H9 (cell line): ENCODE results near the gene CDC6. TPM values are rescaled to one million over a fixed set of nuclear protein-coding genes. Genes with fewer than 3 reads are reported as not detected.

Experiments used
- DNase-seq: peaks from one replicate; pipeline ENCODE4 v3.0.0-alpha.2; 2017
- H2AFZ ChIP-seq: one replicate; pipeline ENCODE4 v1.6.1; 2013; ENCODE audit warnings: mild to moderate bottlenecking, low read length, control low read depth, moderate library complexity
- H2AK5ac ChIP-seq: 2 replicates; pipeline ENCODE4 v1.6.1; 2013; ENCODE audit warnings: low read length, control low read depth, mixed read lengths; ENCODE audit not compliant: insufficient read length
- H2BK120ac ChIP-seq: one replicate; pipeline ENCODE4 v1.6.1; 2013; ENCODE audit warnings: low read depth, mild to moderate bottlenecking, low read length, control low read depth, inconsistent platforms; ENCODE audit not compliant: poor library complexity, severe bottlenecking
- H2BK12ac ChIP-seq: 2 replicates; pipeline ENCODE4 v1.6.1; 2013; ENCODE audit warnings: low read length, control low read depth, mixed read lengths, low read depth; ENCODE audit not compliant: insufficient read length
- H2BK15ac ChIP-seq: 2 replicates; pipeline ENCODE4 v1.6.1; 2013; ENCODE audit warnings: low read depth, low read length, control low read depth
- H2BK20ac ChIP-seq: one replicate; pipeline ENCODE4 v1.6.1; 2013; ENCODE audit warnings: low read depth, mild to moderate bottlenecking, low read length, control low read depth, inconsistent platforms; ENCODE audit not compliant: poor library complexity, severe bottlenecking
- H2BK5ac ChIP-seq: 2 replicates; pipeline ENCODE4 v1.6.1; 2013; ENCODE audit warnings: low read length, control low read depth, mixed read lengths; ENCODE audit not compliant: insufficient read length
- H3K14ac ChIP-seq: 2 replicates; pipeline ENCODE4 v1.6.1; 2013; ENCODE audit warnings: low read length, control low read depth; ENCODE audit not compliant: insufficient read depth
- H3K18ac ChIP-seq: 2 replicates; pipeline ENCODE4 v1.6.1; 2013; ENCODE audit warnings: low read depth, mild to moderate bottlenecking, mixed read lengths, low read length, control low read depth; ENCODE audit not compliant: insufficient read length
- H3K23ac ChIP-seq: 2 replicates; pipeline ENCODE4 v1.6.1; 2013; ENCODE audit warnings: low read length, control low read depth, mixed read lengths, low read depth; ENCODE audit not compliant: insufficient read length
- H3K23me2 ChIP-seq: 2 replicates; pipeline ENCODE4 v1.6.1; 2013; ENCODE audit warnings: low read depth, mild to moderate bottlenecking, mixed read lengths, low read length, control low read depth; ENCODE audit not compliant: insufficient read length, poor library complexity, severe bottlenecking
- H3K27ac ChIP-seq: 2 replicates; pipeline ENCODE4 v1.5.1; 2013; ENCODE audit warnings: low read length, control low read depth, mixed read lengths, low read depth; ENCODE audit not compliant: insufficient read length
- H3K27me3 ChIP-seq: 2 replicates; pipeline ENCODE4 v1.6.1; 2013; ENCODE audit warnings: low read length, control low read depth, inconsistent platforms; ENCODE audit not compliant: insufficient read depth
- H3K4ac ChIP-seq: 2 replicates; pipeline ENCODE4 v1.6.1; 2013; ENCODE audit warnings: low read depth, mild to moderate bottlenecking, control low read depth, inconsistent platforms, low read length, moderate library complexity
- H3K4me1 ChIP-seq: 2 replicates; pipeline ENCODE4 v1.6.1; 2013; ENCODE audit warnings: low read length, control low read depth, inconsistent platforms; ENCODE audit not compliant: insufficient read depth
- H3K4me2 ChIP-seq: 2 replicates; pipeline ENCODE4 v1.6.1; 2013; ENCODE audit warnings: low read length, control low read depth, mixed read lengths; ENCODE audit not compliant: insufficient read length, insufficient read depth
- H3K56ac ChIP-seq: 2 replicates; pipeline ENCODE4 v1.6.1; 2013; ENCODE audit warnings: low read depth, mild to moderate bottlenecking, mixed read lengths, low read length, control low read depth; ENCODE audit not compliant: insufficient read length
- H3K79me1 ChIP-seq: 2 replicates; pipeline ENCODE4 v1.6.1; 2013; ENCODE audit warnings: low read depth, mild to moderate bottlenecking, moderate library complexity, low read length, control low read depth, inconsistent platforms; ENCODE audit not compliant: insufficient read depth, poor library complexity, severe bottlenecking
- H3K79me2 ChIP-seq: 2 replicates; pipeline ENCODE4 v1.6.1; 2013; ENCODE audit warnings: low read length, control low read depth, inconsistent platforms; ENCODE audit not compliant: insufficient read depth
- H3K9ac ChIP-seq: 2 replicates; pipeline ENCODE4 v1.6.1; 2013; ENCODE audit warnings: low read length, control low read depth, mixed read lengths; ENCODE audit not compliant: insufficient read length; ENCODE audit errors: extremely low read depth
- H3K9me3 ChIP-seq: one replicate; pipeline ENCODE4 v1.6.1; 2013; ENCODE audit warnings: low read depth, low read length, inconsistent platforms; ENCODE audit not compliant: control insufficient read depth
- H3T11ph ChIP-seq: one replicate; pipeline ENCODE4 v1.6.1; 2013; ENCODE audit warnings: mild to moderate bottlenecking, low read length, control low read depth, inconsistent platforms
- H4K20me1 ChIP-seq: one replicate; pipeline ENCODE4 v1.6.1; 2013; ENCODE audit not compliant: control insufficient read depth, insufficient read length, insufficient read depth
- H4K5ac ChIP-seq: 2 replicates; pipeline ENCODE4 v1.6.1; 2013; ENCODE audit warnings: low read depth, mild to moderate bottlenecking, mixed read lengths, low read length, control low read depth; ENCODE audit not compliant: insufficient read length
- H4K8ac ChIP-seq: replicated peaks from 2 replicates; pipeline ENCODE4 v1.6.1; 2013; ENCODE audit warnings: low read length, control low read depth, mixed read lengths, low read depth; ENCODE audit not compliant: insufficient read length
- H4K91ac ChIP-seq: 2 replicates; pipeline ENCODE4 v1.6.1; 2013; ENCODE audit warnings: low read depth, mild to moderate bottlenecking, moderate library complexity, mixed read lengths, low read length, control low read depth; ENCODE audit not compliant: insufficient read length
- H3K27ac Mint-ChIP-seq, 3 experiments: 2 replicates in 2 of 3; 3 replicates in 1 of 3; pipeline ENCODE4 v1.8.0; 2020 to 2021; ENCODE audit warnings: mixed read lengths in 3 of 3, mild to moderate bottlenecking in 1 of 3, moderate library complexity in 1 of 3
- H3K27me3 Mint-ChIP-seq: 2 replicates; pipeline ENCODE4 v1.8.0; 2021; ENCODE audit warnings: low read depth, mild to moderate bottlenecking, moderate library complexity, mixed read lengths
- H3K36me3 Mint-ChIP-seq, 3 experiments: 2 replicates in 2 of 3; 3 replicates in 1 of 3; pipeline ENCODE4 v1.8.0; 2020 to 2021; ENCODE audit warnings: low read depth in 3 of 3, mixed read lengths in 3 of 3; ENCODE audit not compliant: insufficient read depth in 1 of 3
- H3K4me1 Mint-ChIP-seq, 2 experiments: 2 replicates each; pipeline ENCODE4 v1.8.0; 2020; ENCODE audit warnings: mixed read lengths in 2 of 2
- H3K4me3 Mint-ChIP-seq, 2 experiments: 2 replicates in 1 of 2; 3 replicates in 1 of 2; pipeline ENCODE4 v1.8.0; 2020 to 2021; ENCODE audit warnings: mild to moderate bottlenecking in 2 of 2, mixed read lengths in 2 of 2, moderate library complexity in 1 of 2
- H3K9me3 Mint-ChIP-seq, 2 experiments: 2 replicates in 1 of 2; 3 replicates in 1 of 2; pipeline ENCODE4 v1.8.0; 2020; ENCODE audit warnings: mild to moderate bottlenecking in 2 of 2, mixed read lengths in 2 of 2, moderate library complexity in 1 of 2
- CTCF ChIP-seq: fragments of 200-600 bp; sonication (generic); conservative IDR thresholded peaks from 3 replicates; pipeline ENCODE4 v1.8.0; 2021; ENCODE audit warnings: antibody characterized with exemption, mild to moderate bottlenecking
- WGBS: extraction: QIAGEN DNeasy Blood & Tissue Kit; methylation state at CpG from one replicate; pipeline ENCODE4 v1.1.7; 2013; ENCODE audit warnings: missing lambda C conversion rate, low lambda C conversion rate, mixed read lengths; ENCODE audit not compliant: insufficient read length; ENCODE audit errors: extremely low coverage; 5-methylcytosine and 5-hydroxymethylcytosine counted together
- total RNA-seq: library from RNA; stranded (reverse); gene quantifications from 2 replicates; pipeline ENCODE4 v1.2.1, GENCODE V29; 2021

CDC6 gene
- total RNA-seq, 1 experiment from 2014 or later: 131 TPM

DNA sequence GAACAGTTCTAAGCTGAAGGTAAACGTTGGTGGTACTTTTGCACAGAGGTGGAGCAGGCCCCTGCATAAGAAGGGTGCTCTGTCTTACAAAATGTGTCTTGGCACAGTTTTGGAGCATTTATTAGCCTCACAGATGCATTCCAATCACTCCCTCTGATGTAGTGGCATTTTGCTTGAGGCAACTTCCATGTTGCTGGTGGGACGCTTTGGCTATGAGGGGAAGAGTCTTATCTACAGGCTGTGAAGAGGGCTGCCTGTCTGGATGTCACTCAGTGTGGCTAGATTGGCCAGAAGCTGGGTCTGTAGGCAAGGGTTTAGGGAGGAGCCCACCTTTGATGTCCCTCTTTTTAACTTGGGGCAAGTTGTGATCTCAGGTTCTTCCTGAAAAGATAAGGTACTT is 18.7 kb downstream of the CDC6 start:
- no peak overlapping the region for H4K5ac ChIP-seq
- H3K4ac ChIP-seq: no peak overlapping the region
- H3K4me1 ChIP-seq: peaks cover 16% of the 10 kb centered on the region; the same call in 1 of the 2 replicates
- H2BK15ac ChIP-seq: no peak overlapping the region
- no peak overlapping the region for H3K4me2 ChIP-seq
- no peak overlapping the region for H3K56ac ChIP-seq
- Mint-ChIP-seq H3K4me3 (no peak overlapping the region), H3K27me3 (peaks cover 16% of the 10 kb centered on the region), H3K4me1 (peaks cover 13 to 17% of the 10 kb centered on the region in 2 experiments), H3K9me3 (no peaks in the 10 kb centered on the region), H3K27ac (peak overlapping the region in 2 of 3 experiments; percentile 21 to 63; a peak in 3 of 7 replicates), H3K36me3 (peaks cover 23 to 41% (median 30%) of the 10 kb centered on the region in 3 experiments; a peak in 6 of 7 replicates)
- H3T11ph ChIP-seq: no peak overlapping the region
- no peak for TF ChIP-seq CTCF
- H3K18ac ChIP-seq: no peak overlapping the region
- no peaks in the 10 kb centered on the region for H3K9me3 ChIP-seq
- H4K20me1 ChIP-seq: no peaks in the 10 kb centered on the region
- no peak overlapping the region for H4K91ac ChIP-seq
- H3K79me2 ChIP-seq: no peaks in the 10 kb centered on the region
- H3K23ac ChIP-seq: no peak overlapping the region
- H3K9ac ChIP-seq: no peak overlapping the region
- no peak overlapping the region for H2AFZ ChIP-seq
- no peak overlapping the region for H3K14ac ChIP-seq
- no peaks in the 10 kb centered on the region for H3K79me1 ChIP-seq
- no peak overlapping the region for H2BK120ac ChIP-seq
- peaks cover 6% of the 10 kb centered on the region for H3K23me2 ChIP-seq
- no peak overlapping the region for H2BK20ac ChIP-seq
- no peaks in the 10 kb centered on the region for H3K27me3 ChIP-seq
- no peak overlapping the region for H2AK5ac ChIP-seq
- no CpG with 5 or more reads among the region's 2 CpGs for WGBS
- no peak for DNase-seq
- no peak overlapping the region for H2BK5ac ChIP-seq
- H3K27ac ChIP-seq: no peak overlapping the region
- H2BK12ac ChIP-seq: no peak overlapping the region
- no peak overlapping the region for H4K8ac ChIP-seq
